Activated CD8-positive, alpha-beta T cell treated with anti-CD3 and anti-CD28 coated beads for 36 hours (primary cell): ENCODE data around the gene RAB3C. TPM values are rescaled to one million over a fixed set of nuclear protein-coding genes. Genes with fewer than 3 reads are reported as not detected.

Source experiments
- ATAC-seq: fragments of 200-7000 bp; cut with Tn5 transposase; one replicate; pipeline ENCODE4 v1.10.0; 2021; ENCODE audit warnings: mild to moderate bottlenecking, moderate library complexity
- CTCF ChIA-PET: fragments of 350-600 bp; sonication (Branson Sonifier 250); formaldehyde crosslinking; loops from one replicate; lab custom pipeline; 2021; ENCODE audit warnings: antibody characterized with exemption; lab: Charles Lee
- POLR2A ChIA-PET: fragments of 350-600 bp; sonication (Branson Sonifier 250); formaldehyde crosslinking; loops from one replicate; lab custom pipeline; 2021; ENCODE audit warnings: antibody characterized with exemption; lab: Charles Lee
- DNase-seq: peaks from one replicate; pipeline ENCODE4 v3.0.0-alpha.2; 2020
- H3K27ac Mint-ChIP-seq: one replicate; pipeline ENCODE4 v1.8.0; 2021; ENCODE audit warnings: mild to moderate bottlenecking, mixed read lengths
- H3K27me3 Mint-ChIP-seq: one replicate; pipeline ENCODE4 v1.8.0; 2021; ENCODE audit warnings: mixed read lengths
- H3K36me3 Mint-ChIP-seq: one replicate; pipeline ENCODE4 v1.8.0; 2021; ENCODE audit warnings: low read depth, mixed read lengths
- H3K4me1 Mint-ChIP-seq: one replicate; pipeline ENCODE4 v1.8.0; 2021; ENCODE audit warnings: low read depth, mixed read lengths
- H3K4me3 Mint-ChIP-seq: one replicate; pipeline ENCODE4 v1.8.0; 2021; ENCODE audit warnings: mild to moderate bottlenecking, moderate library complexity, mixed read lengths
- H3K9me3 Mint-ChIP-seq: one replicate; pipeline ENCODE4 v1.8.0; 2021; ENCODE audit warnings: mixed read lengths
- intact Hi-C: fragments of 100-400 bp; cut with micrococcal nuclease; formaldehyde crosslinking; loops from one replicate; pipeline ENCODE4 v1.10.0; 2022
- total RNA-seq, 2 experiments: library from RNA; stranded (reverse); gene quantifications; one replicate each; pipeline ENCODE4 v1.2.3, GENCODE V29; 2021
- TF ChIP-seq, protein P1 (sequence below): fragments of 200-600 bp; IDR thresholded peaks from one replicate; pipeline ENCODE4 v1.8.0; 2022; ENCODE audit warnings: antibody characterized with exemption, mild to moderate bottlenecking

RAB3C gene
- total RNA-seq, 2 experiments from 2014 or later = not detected

DNA sequence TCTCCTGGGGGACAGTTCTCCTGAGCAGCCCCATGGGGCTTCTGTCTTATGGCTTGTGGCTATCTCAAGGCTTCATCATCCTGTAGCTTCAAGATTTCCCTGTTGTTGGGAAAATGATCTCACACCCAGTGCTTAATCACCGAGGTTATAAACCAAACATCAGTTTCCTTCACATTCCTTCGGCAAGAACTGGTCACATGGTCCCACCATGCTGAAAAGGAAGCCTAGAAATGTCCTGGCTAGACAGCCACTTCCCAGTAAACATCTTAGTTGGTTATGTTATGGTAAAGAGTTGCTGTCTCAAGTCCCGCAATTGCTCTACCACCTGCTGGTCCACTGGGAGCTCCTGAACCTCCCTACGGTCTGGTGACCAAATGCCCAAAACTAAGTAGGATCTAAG lies 66.0 kb downstream of the RAB3C start:
- Mint-ChIP-seq H3K27ac (no peak overlapping the region), H3K4me1 (no peaks in the 10 kb centered on the region), H3K27me3 (no peaks in the 10 kb centered on the region), H3K36me3 (no peaks in the 10 kb centered on the region), H3K9me3 (no peaks in the 10 kb centered on the region), H3K4me3 (no peak overlapping the region)
- ChIA-PET POLR2A (no interaction called here), CTCF (interaction anchor here (1.1 kb wide), 1 partner anchor 75 kb away, joined by 3 read pairs; no protein-coding TSS in a partner anchor)
- no peak for DNase-seq
- TF ChIP-seq, protein P1, sequence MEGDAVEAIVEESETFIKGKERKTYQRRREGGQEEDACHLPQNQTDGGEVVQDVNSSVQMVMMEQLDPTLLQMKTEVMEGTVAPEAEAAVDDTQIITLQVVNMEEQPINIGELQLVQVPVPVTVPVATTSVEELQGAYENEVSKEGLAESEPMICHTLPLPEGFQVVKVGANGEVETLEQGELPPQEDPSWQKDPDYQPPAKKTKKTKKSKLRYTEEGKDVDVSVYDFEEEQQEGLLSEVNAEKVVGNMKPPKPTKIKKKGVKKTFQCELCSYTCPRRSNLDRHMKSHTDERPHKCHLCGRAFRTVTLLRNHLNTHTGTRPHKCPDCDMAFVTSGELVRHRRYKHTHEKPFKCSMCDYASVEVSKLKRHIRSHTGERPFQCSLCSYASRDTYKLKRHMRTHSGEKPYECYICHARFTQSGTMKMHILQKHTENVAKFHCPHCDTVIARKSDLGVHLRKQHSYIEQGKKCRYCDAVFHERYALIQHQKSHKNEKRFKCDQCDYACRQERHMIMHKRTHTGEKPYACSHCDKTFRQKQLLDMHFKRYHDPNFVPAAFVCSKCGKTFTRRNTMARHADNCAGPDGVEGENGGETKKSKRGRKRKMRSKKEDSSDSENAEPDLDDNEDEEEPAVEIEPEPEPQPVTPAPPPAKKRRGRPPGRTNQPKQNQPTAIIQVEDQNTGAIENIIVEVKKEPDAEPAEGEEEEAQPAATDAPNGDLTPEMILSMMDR = no peak
- no peak for ATAC-seq
- intact Hi-C loops = no loop called here

DNA sequence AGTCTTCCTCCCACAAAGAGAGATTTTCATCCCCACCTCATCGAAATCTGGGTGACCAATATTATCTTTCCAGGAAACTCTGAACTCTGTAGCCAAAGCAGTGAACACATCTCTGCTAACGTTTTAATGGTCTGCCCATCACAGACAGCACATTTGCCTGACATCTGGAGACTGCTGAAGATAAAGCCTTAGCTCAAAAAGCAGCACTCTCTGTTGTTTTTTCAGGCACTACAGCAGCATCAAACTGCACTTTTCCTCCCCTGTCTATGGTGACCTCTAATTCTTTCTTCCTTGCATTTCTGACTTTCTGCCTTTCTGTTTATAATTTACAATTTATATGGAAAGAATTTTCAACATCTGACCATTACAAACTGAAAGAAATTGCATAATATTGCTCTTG lies 66.8 kb downstream of the RAB3C start:
- no peak for DNase-seq
- intact Hi-C loops = no loop called here
- H3K27ac Mint-ChIP-seq = no peak overlapping the region
- H3K9me3 Mint-ChIP-seq = no peaks in the 10 kb centered on the region
- POLR2A ChIA-PET = no interaction called here
- TF ChIP-seq, protein P1 = no peak
- no peaks in the 10 kb centered on the region for H3K4me1 Mint-ChIP-seq
- no peaks in the 10 kb centered on the region for H3K36me3 Mint-ChIP-seq
- no peak overlapping the region for H3K4me3 Mint-ChIP-seq
- no peak for ATAC-seq
- CTCF ChIA-PET = no interaction called here
- no peaks in the 10 kb centered on the region for H3K27me3 Mint-ChIP-seq

DNA sequence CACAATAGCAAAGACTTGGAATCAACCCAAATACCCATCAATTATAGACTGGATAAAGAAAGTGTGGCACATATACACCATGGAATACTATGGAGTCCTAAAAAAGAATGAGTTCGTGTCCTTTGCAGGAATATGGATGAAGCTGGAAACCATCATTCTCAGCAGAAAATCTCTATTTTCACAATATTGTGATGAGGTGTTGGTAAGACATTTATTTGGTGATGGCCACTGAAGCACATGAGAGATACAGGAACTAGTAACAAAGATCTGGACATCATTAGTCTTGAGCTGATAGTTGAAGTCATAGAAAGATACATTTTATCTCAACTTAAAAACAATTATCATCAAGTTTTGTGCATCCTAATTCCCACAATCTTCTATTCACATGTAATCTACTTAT lies 70.6 kb downstream of the RAB3C start:
- Mint-ChIP-seq H3K9me3 (no peaks in the 10 kb centered on the region), H3K36me3 (no peaks in the 10 kb centered on the region), H3K27ac (no peak overlapping the region), H3K27me3 (peaks cover 2% of the 10 kb centered on the region), H3K4me3 (no peak overlapping the region), H3K4me1 (no peaks in the 10 kb centered on the region)
- ATAC-seq (no peak), DNase-seq (no peak)
- ChIA-PET CTCF (no interaction called here), POLR2A (no interaction called here)
- TF ChIP-seq, protein P1 = no peak
- intact Hi-C loops = no loop called here

DNA sequence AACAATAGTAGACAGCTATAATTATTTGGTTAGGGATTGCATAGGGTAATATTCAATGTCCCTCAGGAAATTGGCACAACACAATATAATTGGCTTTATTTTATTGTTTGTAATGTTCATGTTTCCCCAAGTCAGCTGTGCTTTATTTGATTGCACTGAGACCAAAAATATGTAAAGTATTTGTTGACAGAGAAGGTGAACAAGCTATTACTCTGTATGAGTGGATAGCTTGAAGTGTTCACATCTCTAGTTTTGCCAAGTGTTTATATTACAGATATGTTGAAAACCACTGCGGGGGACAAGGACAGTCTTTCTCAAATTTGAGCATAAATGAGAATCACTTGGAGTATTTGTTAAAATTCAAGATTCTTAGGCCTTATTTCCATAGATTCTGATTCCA lies 83.3 kb downstream of the RAB3C start:
- Mint-ChIP-seq H3K4me1 (no peaks in the 10 kb centered on the region), H3K9me3 (no peaks in the 10 kb centered on the region), H3K36me3 (no peaks in the 10 kb centered on the region), H3K27ac (no peak overlapping the region), H3K27me3 (no peaks in the 10 kb centered on the region), H3K4me3 (no peak overlapping the region)
- TF ChIP-seq, protein P1 = no peak
- DNase-seq = no peak
- POLR2A ChIA-PET = no interaction called here
- no peak for ATAC-seq
- intact Hi-C loops = no loop called here
- CTCF ChIA-PET = interaction anchor here (1.3 kb wide), 1 partner anchor 22 kb away, joined by 3 read pairs; no protein-coding TSS in a partner anchor

DNA sequence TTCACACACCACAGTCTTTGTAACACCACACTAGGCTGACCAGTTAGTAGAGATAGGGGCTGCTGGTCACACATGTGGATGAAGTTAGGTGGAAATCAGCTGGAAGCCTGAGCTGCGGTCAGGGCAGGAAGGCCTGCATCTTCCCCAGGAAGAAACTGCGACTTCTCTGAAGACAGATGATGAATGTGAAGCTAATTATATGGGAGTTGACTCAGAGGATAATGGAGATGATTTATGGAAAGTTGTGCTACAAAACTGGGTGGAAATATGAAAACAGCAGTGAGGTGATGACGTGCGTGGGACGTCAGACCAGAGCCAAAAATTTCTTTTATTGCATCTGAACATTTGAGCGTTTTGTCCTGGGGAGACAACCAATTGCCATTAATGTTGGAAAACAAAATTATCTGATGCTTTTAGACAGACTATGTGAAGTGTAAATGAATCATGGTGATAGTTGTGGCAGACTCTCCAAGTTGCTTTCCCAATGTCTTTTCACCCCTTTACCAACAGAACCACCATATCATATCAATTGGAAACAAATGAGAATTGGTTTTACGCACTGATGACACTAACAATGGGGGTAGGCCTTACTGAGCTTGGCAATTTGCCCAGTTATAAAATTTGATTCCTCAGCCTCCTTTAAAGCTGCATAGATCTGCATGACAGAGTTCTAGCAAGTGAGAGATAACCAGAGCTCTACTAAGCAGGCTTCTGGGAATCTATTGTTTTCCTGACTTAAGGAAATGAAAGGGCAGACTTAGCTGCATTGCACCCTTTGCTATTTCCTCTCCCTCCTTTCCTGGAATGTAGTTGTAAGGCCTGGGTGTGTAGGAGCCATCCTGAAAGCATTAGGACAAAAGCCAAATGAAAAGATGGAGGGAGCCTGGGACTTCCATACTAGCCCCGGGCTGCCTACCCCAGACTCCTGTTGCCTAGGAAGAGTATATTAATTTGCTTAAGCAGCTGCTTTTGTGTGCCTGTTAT lies 84.0 kb downstream of the RAB3C start:
- Mint-ChIP-seq H3K4me1 (no peaks in the 10 kb centered on the region), H3K27me3 (no peaks in the 10 kb centered on the region), H3K9me3 (no peaks in the 10 kb centered on the region), H3K36me3 (no peaks in the 10 kb centered on the region), H3K4me3 (no peak overlapping the region), H3K27ac (no peak overlapping the region)
- ATAC-seq (no peak), DNase-seq (no peak)
- POLR2A ChIA-PET = no interaction called here
- intact Hi-C loops = no loop called here
- CTCF ChIA-PET = interaction anchor here (1.3 kb wide), 1 partner anchor 23 kb away, joined by 3 read pairs; no protein-coding TSS in a partner anchor
- TF ChIP-seq, protein P1 = no peak
